ENCODE measurements around the gene MAN1A2.

- TF ChIP-seq, protein P1, sequence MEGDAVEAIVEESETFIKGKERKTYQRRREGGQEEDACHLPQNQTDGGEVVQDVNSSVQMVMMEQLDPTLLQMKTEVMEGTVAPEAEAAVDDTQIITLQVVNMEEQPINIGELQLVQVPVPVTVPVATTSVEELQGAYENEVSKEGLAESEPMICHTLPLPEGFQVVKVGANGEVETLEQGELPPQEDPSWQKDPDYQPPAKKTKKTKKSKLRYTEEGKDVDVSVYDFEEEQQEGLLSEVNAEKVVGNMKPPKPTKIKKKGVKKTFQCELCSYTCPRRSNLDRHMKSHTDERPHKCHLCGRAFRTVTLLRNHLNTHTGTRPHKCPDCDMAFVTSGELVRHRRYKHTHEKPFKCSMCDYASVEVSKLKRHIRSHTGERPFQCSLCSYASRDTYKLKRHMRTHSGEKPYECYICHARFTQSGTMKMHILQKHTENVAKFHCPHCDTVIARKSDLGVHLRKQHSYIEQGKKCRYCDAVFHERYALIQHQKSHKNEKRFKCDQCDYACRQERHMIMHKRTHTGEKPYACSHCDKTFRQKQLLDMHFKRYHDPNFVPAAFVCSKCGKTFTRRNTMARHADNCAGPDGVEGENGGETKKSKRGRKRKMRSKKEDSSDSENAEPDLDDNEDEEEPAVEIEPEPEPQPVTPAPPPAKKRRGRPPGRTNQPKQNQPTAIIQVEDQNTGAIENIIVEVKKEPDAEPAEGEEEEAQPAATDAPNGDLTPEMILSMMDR (IDR thresholded peaks at IDR 0.05) = peak; percentile 51; the same call in 1 of the 2 replicates
- TF ChIP-seq POLR2AphosphoS5 (IDR thresholded peaks at IDR 0.05; ENCODE audit: low read depth, low read length) = no peak
Observed at GRCh38 chr1:117512728-117513321, 145.6 kb downstream of the MAN1A2 start.

All from Panc1 (cell line).